ENCODE data around the gene TMEM178B. TPM values are rescaled to one million over a fixed set of nuclear protein-coding genes. Genes with fewer than 3 reads are reported as not detected.

TMEM178B gene
- total and polyA plus RNA-seq, 2 of the 4 experiments (the other 2 are of a cell fraction), result under 0.01 to 0.05 TPM

DNA sequence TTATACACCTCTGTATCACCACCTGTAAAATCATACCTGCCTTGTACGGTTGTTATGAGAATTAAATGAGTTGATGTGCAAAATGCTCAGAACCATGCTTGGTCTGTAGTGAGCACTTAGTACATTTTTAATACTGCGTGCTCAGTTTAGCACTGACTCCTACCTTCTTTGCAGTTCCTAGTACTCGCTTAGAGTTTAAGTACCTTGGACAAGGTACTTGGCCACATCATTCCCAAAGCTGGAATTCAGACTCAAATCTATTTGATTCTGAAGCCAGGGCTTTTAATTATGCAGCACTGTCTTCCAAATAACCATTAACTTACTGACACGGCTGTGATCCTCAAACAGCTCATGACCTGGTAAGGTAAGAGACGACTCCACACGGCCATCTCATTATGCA lies 377.4 kb downstream of the TMEM178B start:
- Histone ChIP-seq H2BK15ac (ENCODE audit: low read depth, low read length) (no peak overlapping the region), H3K4ac (ENCODE audit: low read depth, low read length) (no peak overlapping the region), H3K9me3 (ENCODE audit: control insufficient read depth, insufficient read depth, low read length) (peaks cover 4% of the 10 kb centered on the region; the same call in 1 of the 2 replicates), H2BK20ac (ENCODE audit: low read depth, low read length) (no peak overlapping the region), H4K5ac (ENCODE audit: low read depth, low read length) (no peak overlapping the region), H3K56ac (ENCODE audit: extremely low read depth, insufficient read depth, low read length) (no peak overlapping the region), H3K4me1 (ENCODE audit: control insufficient read depth, insufficient read depth, low read length) (no peaks in the 10 kb centered on the region), H3K14ac (replicated peaks; ENCODE audit: low read depth, low read length) (no peak overlapping the region), H3K36me3 (ENCODE audit: control insufficient read depth, insufficient read depth, low read length) (no peaks in the 10 kb centered on the region), H2BK5ac (ENCODE audit: low read depth, low read length, poor library complexity, severe bottlenecking) (no peak overlapping the region), H3K79me1 (ENCODE audit: low read depth in 1 of 2, low read length in 2 of 2) (no peaks in the 10 kb centered on the region), H3K27ac (ENCODE audit: insufficient read depth, low read length) (no peak overlapping the region), H4K20me1 (ENCODE audit: insufficient read depth, low read length) (no peaks in the 10 kb centered on the region), H3K4me2 (ENCODE audit: low read depth, low read length) (no peak overlapping the region), H3K9me1 (ENCODE audit: insufficient read depth, low read length) (no peaks in the 10 kb centered on the region), H3K27me3 (ENCODE audit: control insufficient read depth, insufficient read depth, low read length) (no peaks in the 10 kb centered on the region), H4K8ac (ENCODE audit: low read depth in 2 of 2, low read length in 2 of 2) (no peak overlapping the region), H3K4me3 (ENCODE audit: insufficient read depth, low read depth, low read length) (no peak overlapping the region), H2BK120ac (ENCODE audit: low read depth, low read length) (no peak overlapping the region), H3K23ac (ENCODE audit: low read depth, low read length) (no peak overlapping the region), H3K18ac (ENCODE audit: low read depth, low read length) (no peak overlapping the region), H2AFZ (replicated peaks; ENCODE audit: low read length, poor library complexity) (no peak overlapping the region), H2AK5ac (ENCODE audit: low read depth, low read length) (no peak overlapping the region), H4K91ac (ENCODE audit: insufficient read depth, low read depth, low read length) (no peak overlapping the region), H2AK9ac (replicated peaks; ENCODE audit: low read depth, low read length, poor library complexity) (no peak overlapping the region), H3K9ac (ENCODE audit: low read depth, low read length) (no peak overlapping the region)
- intact Hi-C loops (cut with micrococcal nuclease) (no loop called here), in situ Hi-C loops (cut with MboI; ENCODE audit: low sequenced_read_pairs) (no loop called here), dilution Hi-C loops (cut with HindIII; ENCODE audit: low sequenced_read_pairs, unreplicated experiment) (no loop called here)
- POLR2A ChIA-PET (ENCODE audit: unreplicated experiment), result no interaction called here
- no TSS peak for BruUV-seq (replicated peaks)
- no peak for DNase-seq
- WGBS, 2 experiments (ENCODE audit: extremely low coverage in 2 of 2, insufficient read length in 1 of 2), result no CpG with 5 or more reads among the region's 6 CpGs
- no peak for ATAC-seq (ENCODE audit: low read depth)
- no peak for TF ChIP-seq RAD21 (IDR thresholded peaks at IDR 0.05; ENCODE audit: low read length)
- TF ChIP-seq MAFK (IDR thresholded peaks at IDR 0.05; ENCODE audit: low read depth, low read length), result no peak
- no peak for TF ChIP-seq CEBPB (IDR thresholded peaks at IDR 0.05; ENCODE audit: low read depth, low read length)
- TF ChIP-seq BHLHE40 (IDR thresholded peaks at IDR 0.05; ENCODE audit: low read depth, low read length), result no peak
- no peak for TF ChIP-seq MXI1 (IDR thresholded peaks at IDR 0.05; ENCODE audit: borderline replicate concordance, low read depth, low read length)
- no peak for TF ChIP-seq SMC3 (IDR thresholded peaks at IDR 0.05; ENCODE audit: low read depth, low read length)
- no peak for TF ChIP-seq FOS (IDR thresholded peaks at IDR 0.05; ENCODE audit: low read depth, low read length)
- no peak for TF ChIP-seq CTCF (conservative IDR thresholded peaks at IDR 0.05; ENCODE audit: low read depth, low read length)
- no peak for TF ChIP-seq NFE2L2 (IDR thresholded peaks at IDR 0.05; ENCODE audit: low read depth, low read length)
- TF ChIP-seq, protein P1, sequence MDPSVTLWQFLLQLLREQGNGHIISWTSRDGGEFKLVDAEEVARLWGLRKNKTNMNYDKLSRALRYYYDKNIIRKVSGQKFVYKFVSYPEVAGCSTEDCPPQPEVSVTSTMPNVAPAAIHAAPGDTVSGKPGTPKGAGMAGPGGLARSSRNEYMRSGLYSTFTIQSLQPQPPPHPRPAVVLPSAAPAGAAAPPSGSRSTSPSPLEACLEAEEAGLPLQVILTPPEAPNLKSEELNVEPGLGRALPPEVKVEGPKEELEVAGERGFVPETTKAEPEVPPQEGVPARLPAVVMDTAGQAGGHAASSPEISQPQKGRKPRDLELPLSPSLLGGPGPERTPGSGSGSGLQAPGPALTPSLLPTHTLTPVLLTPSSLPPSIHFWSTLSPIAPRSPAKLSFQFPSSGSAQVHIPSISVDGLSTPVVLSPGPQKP (IDR thresholded peaks at IDR 0.05; ENCODE audit: borderline replicate concordance, low read depth, low read length), result no peak
- no peak for TF ChIP-seq RCOR1 (IDR thresholded peaks at IDR 0.05; ENCODE audit: insufficient replicate concordance, low read length)
- TF ChIP-seq RFX5 (IDR thresholded peaks at IDR 0.05; ENCODE audit: low read depth, low read length), result no peak
- no peak for TF ChIP-seq MAZ (IDR thresholded peaks at IDR 0.05; ENCODE audit: borderline replicate concordance, low read depth, low read length)
- TF ChIP-seq, protein P2, sequence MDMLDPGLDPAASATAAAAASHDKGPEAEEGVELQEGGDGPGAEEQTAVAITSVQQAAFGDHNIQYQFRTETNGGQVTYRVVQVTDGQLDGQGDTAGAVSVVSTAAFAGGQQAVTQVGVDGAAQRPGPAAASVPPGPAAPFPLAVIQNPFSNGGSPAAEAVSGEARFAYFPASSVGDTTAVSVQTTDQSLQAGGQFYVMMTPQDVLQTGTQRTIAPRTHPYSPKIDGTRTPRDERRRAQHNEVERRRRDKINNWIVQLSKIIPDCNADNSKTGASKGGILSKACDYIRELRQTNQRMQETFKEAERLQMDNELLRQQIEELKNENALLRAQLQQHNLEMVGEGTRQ (IDR thresholded peaks at IDR 0.05; ENCODE audit: low read depth, low read length), result no peak
- TF ChIP-seq CHD1 (IDR thresholded peaks at IDR 0.05; ENCODE audit: low read depth, low read length), result no peak
- TF ChIP-seq POLR2A (IDR thresholded peaks at IDR 0.05; ENCODE audit: low read depth, low read length), result no peak
- CTCF ChIA-PET, result no interaction called here

Measured in IMR-90 (cell line).